Measurements from ENCODE around the gene SNRNP27.

The SNRNP27 gene

GRCh38 chr2:69916106-69916505 lies 22.4 kb downstream of the SNRNP27 start:
- no peak for DNase-seq

GRCh38 chr2:69917852-69918251 lies 24.1 kb downstream of the SNRNP27 start:
- peak; percentile 76 for DNase-seq

GRCh38 chr2:69918401-69918800 lies 24.6 kb downstream of the SNRNP27 start:
- no peak for DNase-seq

- DNase-seq: no peak
Observed at GRCh38 chr2:69923116-69923515, 29.4 kb downstream of the SNRNP27 start.

GRCh38 chr2:69926849-69927515 lies 33.2 kb downstream of the SNRNP27 start:
- DNase-seq: no peak

- no peak for DNase-seq
Observed at GRCh38 chr2:69931832-69932595, 38.3 kb downstream of the SNRNP27 start.

- DNase-seq: no peak
Observed at GRCh38 chr2:69932596-69932922, 38.8 kb downstream of the SNRNP27 start.

GRCh38 chr2:69933254-69933828 lies 39.6 kb downstream of the SNRNP27 start:
- no peak for DNase-seq

GRCh38 chr2:69933839-69934613 lies 40.3 kb downstream of the SNRNP27 start:
- DNase-seq: peak; percentile 90

GRCh38 chr2:69934614-69934908 lies 40.8 kb downstream of the SNRNP27 start:
- no peak for DNase-seq

GRCh38 chr2:69935011-69935410 lies 41.3 kb downstream of the SNRNP27 start:
- DNase-seq: no peak

- peak; percentile 77 for DNase-seq
Observed at GRCh38 chr2:69936906-69937305, 43.1 kb downstream of the SNRNP27 start.

- DNase-seq: no peak
Observed at GRCh38 chr2:69937968-69938367, 44.2 kb downstream of the SNRNP27 start.

- no peak for DNase-seq
Observed at GRCh38 chr2:69939722-69940121, 46.0 kb downstream of the SNRNP27 start.

- no peak for DNase-seq
Observed at GRCh38 chr2:69940691-69941090, 46.9 kb downstream of the SNRNP27 start.

GRCh38 chr2:69943000-69943842 lies 49.5 kb downstream of the SNRNP27 start:
- no peak for DNase-seq

GRCh38 chr2:69943843-69944525 lies 50.2 kb downstream of the SNRNP27 start:
- DNase-seq: no peak

- no peak for DNase-seq
Observed at GRCh38 chr2:69944756-69945155, 51.0 kb downstream of the SNRNP27 start.

- DNase-seq: peak; percentile 13
Observed at GRCh38 chr2:69945441-69945840, 51.7 kb downstream of the SNRNP27 start.

- DNase-seq: no peak
Observed at GRCh38 chr2:69945941-69946340, 52.2 kb downstream of the SNRNP27 start.

- DNase-seq: peak; percentile 84
Observed at GRCh38 chr2:69946351-69947324, 52.9 kb downstream of the SNRNP27 start.
